HG02981 (cell line): ENCODE data around the gene CSGALNACT2.
A peak's percentile ranks its signal among the peaks of the same experiment; 100 is the strongest.

Source experiments
- ATAC-seq: cut with Tn5 transposase; IDR thresholded peaks from one replicate; pipeline ENCODE4 v1.9.1; 2021; ENCODE audit warnings: mild to moderate bottlenecking, moderate library complexity; ENCODE audit not compliant: unreplicated experiment

The CSGALNACT2 gene

GRCh38 chr10:43199684-43200537, 61.7 kb downstream of the CSGALNACT2 start:
- ATAC-seq, result no peak

- ATAC-seq, result no peak
Measured at GRCh38 chr10:43200538-43201390, 62.5 kb downstream of the CSGALNACT2 start.

GRCh38 chr10:43201545-43202131, 63.4 kb downstream of the CSGALNACT2 start:
- no peak for ATAC-seq

- peak; percentile 46 for ATAC-seq
Measured at GRCh38 chr10:43202224-43202656, 64.0 kb downstream of the CSGALNACT2 start.

GRCh38 chr10:43202657-43203447, 64.6 kb downstream of the CSGALNACT2 start:
- peak; percentile 33 for ATAC-seq

GRCh38 chr10:43203448-43204041, 65.3 kb downstream of the CSGALNACT2 start:
- ATAC-seq, result no peak

GRCh38 chr10:43204042-43204942, 66.0 kb downstream of the CSGALNACT2 start:
- ATAC-seq, result no peak

GRCh38 chr10:43204943-43205671, 66.9 kb downstream of the CSGALNACT2 start:
- ATAC-seq, result peak; percentile 63

- no peak for ATAC-seq
Measured at GRCh38 chr10:43205681-43206390, 67.6 kb downstream of the CSGALNACT2 start.

- ATAC-seq, result no peak
Measured at GRCh38 chr10:43206391-43207235, 68.4 kb downstream of the CSGALNACT2 start.

GRCh38 chr10:43208147-43209073, 70.2 kb downstream of the CSGALNACT2 start:
- ATAC-seq, result no peak

- no peak for ATAC-seq
Measured at GRCh38 chr10:43209074-43209455, 70.8 kb downstream of the CSGALNACT2 start.

- no peak for ATAC-seq
Measured at GRCh38 chr10:43209651-43210141, 71.5 kb downstream of the CSGALNACT2 start.

- ATAC-seq, result no peak
Measured at GRCh38 chr10:43210556-43210955, 72.3 kb downstream of the CSGALNACT2 start.

- ATAC-seq, result no peak
Measured at GRCh38 chr10:43211030-43211429, 72.8 kb downstream of the CSGALNACT2 start.
